Gastrocnemius medialis (tissue), 4 donors: ENCODE measurements around the gene NOP58.
"Not testable (repeated sequence)": the region's sequence is repeated elsewhere in the genome, so short reads cannot be mapped to it uniquely, and the experiment has no call there.

Experiments
- CTCF ChIP-seq, 5 experiments: fragments of 450-650 bp in 3 of 5; fragments of 200-600 bp in 2 of 5; sonication (generic) in 2 of 5; IDR thresholded peaks in 4 of 5; conservative IDR thresholded peaks in 1 of 5; 1 replicate in 4 of 5; 2 replicates in 1 of 5; pipeline ENCODE4 v1.5.1; 2016 to 2019; ENCODE audit warnings: antibody characterized with exemption in 5 of 5, mild to moderate bottlenecking in 3 of 5, moderate library complexity in 3 of 5
- POLR2A ChIP-seq, 2 donors: fragments of 450-650 bp; IDR thresholded peaks; one replicate each; pipeline ENCODE4 v1.6.1; 2017; ENCODE audit warnings: antibody characterized with exemption in 2 of 2, mild to moderate bottlenecking in 2 of 2, moderate library complexity in 2 of 2

DNA sequence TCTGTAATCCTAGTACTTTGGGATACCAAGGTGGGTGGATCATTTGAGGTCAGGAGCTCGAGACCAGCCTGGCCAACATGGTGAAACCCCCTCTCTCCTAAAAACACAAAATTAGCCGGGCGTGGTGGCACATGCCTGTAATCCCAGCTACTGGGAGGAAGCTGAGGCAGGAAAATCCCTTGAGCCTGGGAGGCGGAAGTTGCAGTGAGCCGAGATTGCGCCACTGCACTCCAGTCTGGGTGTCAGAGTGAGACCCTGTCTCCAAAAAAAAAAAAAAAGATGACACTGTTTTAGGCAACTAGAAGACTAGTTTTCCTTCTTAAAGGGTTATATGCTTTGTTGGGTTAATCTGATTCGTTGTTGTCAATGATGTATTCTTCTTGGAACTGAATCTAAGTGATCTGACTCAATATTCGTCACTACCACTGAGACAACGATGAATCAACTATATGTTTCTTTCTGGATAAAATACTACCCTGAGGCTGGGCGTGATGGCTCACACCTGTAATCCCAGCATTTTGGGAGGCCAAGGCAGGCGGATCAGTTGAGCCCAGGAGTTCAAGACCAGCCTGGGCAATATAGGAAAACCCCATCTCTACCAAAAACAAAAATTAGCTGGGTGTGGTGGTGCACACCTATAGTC lies 10.6 kb downstream of the NOP58 start:
- not testable (repeated sequence) for TF ChIP-seq CTCF (IDR thresholded peaks at IDR 0.05 in 4 of 5, conservative IDR thresholded peaks at IDR 0.05 in 1 of 5); POLR2A (IDR thresholded peaks at IDR 0.05)
